ENCODE results near the gene AK3.

GRCh38 chr9:4717815-4718214 lies 23.2 kb downstream of the AK3 start:
- TF ChIP-seq, protein P1, sequence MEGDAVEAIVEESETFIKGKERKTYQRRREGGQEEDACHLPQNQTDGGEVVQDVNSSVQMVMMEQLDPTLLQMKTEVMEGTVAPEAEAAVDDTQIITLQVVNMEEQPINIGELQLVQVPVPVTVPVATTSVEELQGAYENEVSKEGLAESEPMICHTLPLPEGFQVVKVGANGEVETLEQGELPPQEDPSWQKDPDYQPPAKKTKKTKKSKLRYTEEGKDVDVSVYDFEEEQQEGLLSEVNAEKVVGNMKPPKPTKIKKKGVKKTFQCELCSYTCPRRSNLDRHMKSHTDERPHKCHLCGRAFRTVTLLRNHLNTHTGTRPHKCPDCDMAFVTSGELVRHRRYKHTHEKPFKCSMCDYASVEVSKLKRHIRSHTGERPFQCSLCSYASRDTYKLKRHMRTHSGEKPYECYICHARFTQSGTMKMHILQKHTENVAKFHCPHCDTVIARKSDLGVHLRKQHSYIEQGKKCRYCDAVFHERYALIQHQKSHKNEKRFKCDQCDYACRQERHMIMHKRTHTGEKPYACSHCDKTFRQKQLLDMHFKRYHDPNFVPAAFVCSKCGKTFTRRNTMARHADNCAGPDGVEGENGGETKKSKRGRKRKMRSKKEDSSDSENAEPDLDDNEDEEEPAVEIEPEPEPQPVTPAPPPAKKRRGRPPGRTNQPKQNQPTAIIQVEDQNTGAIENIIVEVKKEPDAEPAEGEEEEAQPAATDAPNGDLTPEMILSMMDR (conservative IDR thresholded peaks at IDR 0.05; ENCODE audit: low read length), result no peak
- no peak for TF ChIP-seq EZH2phosphoT487 (IDR thresholded peaks at IDR 0.05; ENCODE audit: borderline replicate concordance, low read depth, low read length)
